Ovary (tissue), 9 donors: ENCODE results near the gene GOLGA7B. TPM values are rescaled to one million over a fixed set of nuclear protein-coding genes. Genes with fewer than 3 reads are reported as not detected.

Experiments used
- DNase-seq, 5 donors: peaks; one replicate each; pipeline ENCODE4 v3.0.0-alpha.2; 2019 to 2020
- H3K27ac ChIP-seq, 2 donors: fragments of 200-600 bp; one replicate each; pipeline versions ENCODE4 v1.5.1 to v1.8.0; 2019 to 2022
- H3K27me3 ChIP-seq: fragments of 200-600 bp; one replicate; pipeline ENCODE4 v1.8.0; 2022
- H3K36me3 ChIP-seq: fragments of 200-600 bp; sonication (generic); one replicate; pipeline ENCODE4 v1.5.1; 2019
- H3K4me1 ChIP-seq: one replicate; pipeline ENCODE4 v1.8.1; 2013; ENCODE audit warnings: mild to moderate bottlenecking, moderate library complexity; ENCODE audit not compliant: insufficient read depth
- H3K4me3 ChIP-seq: fragments of 200-600 bp; sonication (generic); one replicate; pipeline ENCODE4 v1.5.1; 2017
- H3K9me3 ChIP-seq, 2 donors: fragments of 200-600 bp in 1 of 2; sonication (generic) in 1 of 2; one replicate each; pipeline versions ENCODE4 v1.5.1 to v1.8.1; 2013 to 2019; ENCODE audit warnings: mild to moderate bottlenecking in 1 of 2, moderate library complexity in 1 of 2
- CTCF ChIP-seq, 3 donors: fragments of 450-650 bp in 2 of 3; fragments of 200-600 bp in 1 of 3; IDR thresholded peaks; one replicate each; pipeline versions ENCODE4 v1.5.1 to v1.8.0; 2016 to 2022; ENCODE audit warnings: antibody characterized with exemption in 3 of 3, mild to moderate bottlenecking in 1 of 3
- EP300 ChIP-seq: sonication (generic); formaldehyde crosslinking; IDR thresholded peaks from one replicate; pipeline ENCODE4 v1.6.1; 2017; ENCODE audit warnings: antibody characterized with exemption
- POLR2A ChIP-seq: fragments of 450-650 bp; IDR thresholded peaks from one replicate; pipeline ENCODE4 v1.6.1; 2017; ENCODE audit warnings: antibody characterized with exemption, mild to moderate bottlenecking, moderate library complexity
- WGBS, 3 donors: extraction: QIAGEN DNeasy Blood & Tissue Kit in 1 of 3; methylation state at CpG; one replicate each; pipeline versions ENCODE4 v1.1.5 to v1.1.7; 2013 to 2017; 5-methylcytosine and 5-hydroxymethylcytosine counted together
- intact Hi-C, 4 donors: fragments of 100-400 bp; cut with DNase I; formaldehyde crosslinking; loops; one replicate each; pipeline versions ENCODE4 v1.11.0 to v1.15.1; 2022 to 2023
- polyA plus RNA-seq, 2 donors: library from polyadenylated mRNA; stranded (reverse); fragments of 200-250 nt in 1 of 2; fragments of 350-450 nt in 1 of 2; fragmentation: Illumina TruSeq in 1 of 2; extraction: RNeasy Lipid Tissue Mini Kit (QIAGEN cat#74804) in 1 of 2; gene quantifications; one replicate each; pipeline ENCODE4 v1.2.3, GENCODE V29; 2013 to 2014
- total RNA-seq, 7 donors: library from RNA; depleted of rRNA in 2 of 7; stranded (reverse); fragments of >200 nt in 2 of 7; fragmentation: NEBNext Ultra II Directional in 3 of 7; extraction: Animal tissue kit (Norgen Biotek cat#: 25700) in 3 of 7; gene quantifications; one replicate each; pipeline versions ENCODE4 v1.1.0 to v1.2.4, GENCODE V29; 2016 to 2023
- donor health status: DM: no; HTN: no; CAD: no; lungs with moderate emphysema.
- donor health status: DM: no; HTN: no; CAD: no.
- donor health status: Bipolar disorder and iron deficiency.
- donor health status: DM: yes; HTN: yes; CAD: no.
- donor health status: DM: no; HTN: no; CAD: no.
- donor health status: DM: yes; HTN: yes; CAD: no.

The GOLGA7B gene
- total and polyA plus RNA-seq, 9 donors, result under 0.01 to 0.30 (median 0.05) TPM; not detected in 2

- H3K27ac ChIP-seq, result no peak overlapping the region
- no peak overlapping the region for H3K4me3 ChIP-seq
- no peak for TF ChIP-seq POLR2A
- TF ChIP-seq CTCF (IDR thresholded peaks at IDR 0.05), result peak; percentile 14 to 40 (median 38)
- no peaks in the 10 kb centered on the region for H3K36me3 ChIP-seq
- WGBS, 3 donors, result 4 to 5% (median 4%) methylated on average over 10 to 11 of the region's 11 CpGs
- H3K4me1 ChIP-seq, result no peaks in the 10 kb centered on the region
- intact Hi-C loops, result loop anchor here in 1 of 4 donors (5.0 kb wide), 1 partner anchor 397 kb away; no protein-coding TSS in a partner anchor
- DNase-seq, result peak; percentile 35 to 72 (median 60)
- H3K27me3 ChIP-seq, result no peaks in the 10 kb centered on the region
- H3K9me3 ChIP-seq, result no peaks in the 10 kb centered on the region
These were observed 65.2 kb downstream of the GOLGA7B start for GRCh38 chr10:97914837-97915211.

- H3K9me3 ChIP-seq, result no peaks in the 10 kb centered on the region
- no peak overlapping the region for H3K27ac ChIP-seq
- no peak overlapping the region for H3K4me3 ChIP-seq
- TF ChIP-seq POLR2A (no peak), CTCF (IDR thresholded peaks at IDR 0.05) (no peak), EP300 (no peak)
- DNase-seq, result no peak
- intact Hi-C loops, result loop anchor here in 1 of 4 donors (5.0 kb wide), 1 partner anchor 397 kb away; no protein-coding TSS in a partner anchor
- no peaks in the 10 kb centered on the region for H3K4me1 ChIP-seq
- 69 to 70% (median 70%) methylated on average over 21 of the region's 21 CpGs for WGBS, 3 donors
- no peaks in the 10 kb centered on the region for H3K36me3 ChIP-seq
- no peaks in the 10 kb centered on the region for H3K27me3 ChIP-seq
These were observed 65.9 kb downstream of the GOLGA7B start for GRCh38 chr10:97915346-97916131.

- WGBS, 3 donors, result 37 to 50% (median 42%) methylated on average over 4 of the region's 4 CpGs
- H3K36me3 ChIP-seq, result no peaks in the 10 kb centered on the region
- DNase-seq, result no peak
- H3K27ac ChIP-seq, result no peak overlapping the region
- no peaks in the 10 kb centered on the region for H3K27me3 ChIP-seq
- no peaks in the 10 kb centered on the region for H3K9me3 ChIP-seq
- no peak overlapping the region for H3K4me3 ChIP-seq
- no peaks in the 10 kb centered on the region for H3K4me1 ChIP-seq
- intact Hi-C loops, result loop anchor here in 1 of 4 donors (5.0 kb wide), 1 partner anchor 396 kb away; no protein-coding TSS in a partner anchor
- TF ChIP-seq CTCF (IDR thresholded peaks at IDR 0.05), result no peak
- TF ChIP-seq EP300, result no peak
- no peak for TF ChIP-seq POLR2A
These were observed 66.9 kb downstream of the GOLGA7B start for GRCh38 chr10:97916586-97916985.

- H3K4me1 ChIP-seq, result no peaks in the 10 kb centered on the region
- no peak overlapping the region for H3K27ac ChIP-seq
- no peak overlapping the region for H3K4me3 ChIP-seq
- no peaks in the 10 kb centered on the region for H3K36me3 ChIP-seq
- WGBS, 3 donors, result 44 to 66% (median 61%) methylated on average over 3 of the region's 3 CpGs
- no peaks in the 10 kb centered on the region for H3K27me3 ChIP-seq
- intact Hi-C loops, result loop anchor here in 1 of 4 donors (5.0 kb wide), 1 partner anchor 393 kb away; no protein-coding TSS in a partner anchor
- no peak for DNase-seq
- H3K9me3 ChIP-seq, result no peaks in the 10 kb centered on the region
- TF ChIP-seq POLR2A, result no peak
- no peak for TF ChIP-seq CTCF (IDR thresholded peaks at IDR 0.05)
- no peak for TF ChIP-seq EP300
These were observed 69.4 kb downstream of the GOLGA7B start for GRCh38 chr10:97919012-97919411.
